Brain microvascular endothelial cell (primary cell): ENCODE results near the gene UCHL3.

Experiments used
- DNase-seq: peaks from one replicate; pipeline ENCODE4 v3.0.0-alpha.2; 2020
- H3K27ac ChIP-seq: fragments of 250-450 bp; sonication (Bioruptor Pico); 2 replicates; pipeline ENCODE4 v1.5.1; 2020; ENCODE audit warnings: mild to moderate bottlenecking, moderate library complexity
- H3K27me3 ChIP-seq: fragments of 250-450 bp; sonication (Bioruptor Pico); replicated peaks from 2 replicates; pipeline ENCODE4 v1.5.1; 2020; ENCODE audit warnings: mild to moderate bottlenecking
- H3K36me3 ChIP-seq: fragments of 250-450 bp; sonication (Bioruptor Pico); replicated peaks from 2 replicates; pipeline ENCODE4 v1.5.1; 2020; ENCODE audit warnings: mild to moderate bottlenecking
- H3K4me3 ChIP-seq: 2 replicates; pipeline ENCODE4 v1.5.1; 2011; ENCODE audit warnings: low read depth, mild to moderate bottlenecking, control low read depth, low read length, moderate library complexity
- in situ Hi-C: cut with HindIII; loops from 2 replicates; pipeline ENCODE4 v1.10.0; 2017; ENCODE audit warnings: low sequenced_read_pairs, low pct_ligation_motif_present
- TF ChIP-seq, protein P1 (sequence below): IDR thresholded peaks from 2 replicates; pipeline ENCODE4 v1.5.1; 2011; ENCODE audit warnings: low read depth, mild to moderate bottlenecking, moderate library complexity, low read length, control low read depth, inconsistent platforms; ENCODE audit errors: missing control alignments

The UCHL3 gene

DNA sequence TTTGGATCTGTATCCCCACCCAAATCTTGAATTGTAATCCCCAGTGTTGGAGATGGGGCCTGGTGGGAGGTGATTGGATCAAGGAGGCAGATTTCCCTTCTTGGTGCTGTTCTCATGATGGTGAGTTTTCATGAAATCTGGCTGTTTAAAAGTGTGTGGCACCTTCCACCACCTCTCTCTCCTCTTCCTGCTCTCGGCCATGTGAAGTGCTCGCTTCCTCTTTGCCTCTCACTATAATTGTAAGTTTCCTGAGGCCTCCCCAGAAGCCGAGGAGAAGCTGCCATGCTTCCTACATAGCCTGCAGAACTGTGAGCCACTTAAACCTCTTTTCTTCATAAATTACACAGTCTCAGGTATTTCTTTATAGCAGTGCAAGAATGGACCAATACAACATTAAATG, 27.6 kb upstream of the UCHL3 start:
- no peaks in the 10 kb centered on the region for H3K36me3 ChIP-seq
- TF ChIP-seq, protein P1, sequence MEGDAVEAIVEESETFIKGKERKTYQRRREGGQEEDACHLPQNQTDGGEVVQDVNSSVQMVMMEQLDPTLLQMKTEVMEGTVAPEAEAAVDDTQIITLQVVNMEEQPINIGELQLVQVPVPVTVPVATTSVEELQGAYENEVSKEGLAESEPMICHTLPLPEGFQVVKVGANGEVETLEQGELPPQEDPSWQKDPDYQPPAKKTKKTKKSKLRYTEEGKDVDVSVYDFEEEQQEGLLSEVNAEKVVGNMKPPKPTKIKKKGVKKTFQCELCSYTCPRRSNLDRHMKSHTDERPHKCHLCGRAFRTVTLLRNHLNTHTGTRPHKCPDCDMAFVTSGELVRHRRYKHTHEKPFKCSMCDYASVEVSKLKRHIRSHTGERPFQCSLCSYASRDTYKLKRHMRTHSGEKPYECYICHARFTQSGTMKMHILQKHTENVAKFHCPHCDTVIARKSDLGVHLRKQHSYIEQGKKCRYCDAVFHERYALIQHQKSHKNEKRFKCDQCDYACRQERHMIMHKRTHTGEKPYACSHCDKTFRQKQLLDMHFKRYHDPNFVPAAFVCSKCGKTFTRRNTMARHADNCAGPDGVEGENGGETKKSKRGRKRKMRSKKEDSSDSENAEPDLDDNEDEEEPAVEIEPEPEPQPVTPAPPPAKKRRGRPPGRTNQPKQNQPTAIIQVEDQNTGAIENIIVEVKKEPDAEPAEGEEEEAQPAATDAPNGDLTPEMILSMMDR: no peak
- no peak overlapping the region for H3K4me3 ChIP-seq
- no peak for DNase-seq
- no peaks in the 10 kb centered on the region for H3K27me3 ChIP-seq
- no peak overlapping the region for H3K27ac ChIP-seq
- in situ Hi-C loops: no loop called here

DNA sequence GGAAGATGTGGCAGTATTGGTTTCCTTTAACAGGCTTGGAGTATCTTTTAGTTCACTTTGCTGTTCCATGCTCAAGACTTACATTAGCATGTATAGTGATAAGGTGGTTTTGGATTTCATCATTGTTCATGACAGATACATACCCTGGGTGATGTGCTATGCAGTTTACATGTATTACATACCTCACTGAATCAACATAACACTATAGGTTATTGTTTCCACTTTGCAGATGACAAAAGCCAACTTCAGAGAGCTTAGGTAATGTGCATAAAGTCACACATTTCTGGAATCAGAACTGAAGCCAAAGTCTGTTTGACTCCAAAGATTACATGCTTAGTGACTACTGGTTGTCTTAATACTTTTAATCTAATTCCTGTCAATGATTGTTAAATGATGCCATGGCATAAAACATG, 19.0 kb upstream of the UCHL3 start:
- Histone ChIP-seq H3K4me3 (no peak overlapping the region), H3K36me3 (peaks cover 8% of the 10 kb centered on the region), H3K27ac (no peak overlapping the region), H3K27me3 (no peaks in the 10 kb centered on the region)
- in situ Hi-C loops: no loop called here
- no peak for DNase-seq
- TF ChIP-seq, protein P1: no peak

DNA sequence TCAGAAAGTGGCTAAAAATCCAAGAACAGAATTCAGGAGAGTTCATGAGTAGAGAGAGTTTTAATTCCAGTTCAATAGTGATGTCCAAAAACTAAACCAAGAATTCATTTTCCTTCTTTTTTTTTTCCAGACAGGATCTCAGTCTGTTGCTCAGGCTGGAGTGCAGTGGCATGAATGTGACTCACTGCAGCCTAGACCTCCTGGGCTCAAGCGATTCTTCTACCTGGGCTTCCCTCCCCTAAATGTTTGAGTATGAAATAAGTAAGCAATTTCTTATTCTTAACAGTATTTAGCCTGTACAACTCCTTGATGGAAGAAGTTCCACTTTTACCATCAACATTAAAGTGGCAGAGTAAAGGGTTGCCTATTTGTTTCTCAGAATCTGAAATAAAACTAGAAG, 15.7 kb upstream of the UCHL3 start:
- in situ Hi-C loops: no loop called here
- H3K36me3 ChIP-seq: peaks cover 6% of the 10 kb centered on the region
- TF ChIP-seq, protein P1: no peak
- DNase-seq: peak; percentile 7
- no peaks in the 10 kb centered on the region for H3K27me3 ChIP-seq
- no peak overlapping the region for H3K27ac ChIP-seq
- H3K4me3 ChIP-seq: no peak overlapping the region

DNA sequence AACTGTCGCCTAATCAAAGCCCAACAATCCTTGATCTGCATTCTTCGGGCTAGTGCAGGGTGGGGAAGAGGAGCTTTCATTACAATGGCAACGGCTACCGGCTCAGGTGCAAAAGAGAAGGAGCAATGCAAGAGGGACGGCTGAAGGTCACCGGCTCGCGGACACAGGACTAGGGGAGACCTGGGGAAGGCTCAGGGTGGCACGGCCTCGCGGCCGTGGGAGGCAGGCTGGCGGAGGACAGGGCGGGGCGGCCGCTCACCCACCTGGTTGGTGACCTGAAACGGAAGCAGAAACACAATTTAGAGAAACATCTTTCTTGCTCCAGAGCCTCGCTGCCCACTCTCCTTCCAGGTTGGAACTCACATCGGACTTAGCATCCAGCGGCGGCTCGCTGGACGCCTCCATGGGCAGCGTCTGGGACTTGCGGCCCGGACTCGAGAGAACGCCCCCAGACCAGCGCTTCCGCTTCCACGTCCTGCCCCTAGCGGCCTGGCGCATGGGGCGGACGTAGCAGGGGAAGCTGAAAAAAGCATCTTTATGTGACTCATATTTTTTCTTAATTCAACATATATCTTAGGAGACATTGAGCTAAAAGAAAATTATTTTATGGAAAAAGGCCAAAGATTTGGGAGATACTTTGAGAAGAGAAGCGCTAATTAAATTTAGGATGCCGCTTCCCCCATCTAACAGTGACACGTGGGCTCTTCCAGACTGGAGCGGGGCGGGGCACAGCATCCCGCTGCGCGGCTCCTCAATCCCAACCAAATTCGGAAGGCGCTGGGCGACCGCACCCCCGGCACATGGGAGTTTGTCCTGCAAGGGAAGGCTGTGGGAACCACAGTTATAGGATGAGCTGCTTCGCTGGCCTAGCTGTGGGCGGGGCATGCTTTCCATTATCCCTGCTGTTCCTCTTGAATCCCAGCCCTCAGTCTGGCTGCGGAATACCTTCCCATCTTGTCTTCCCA, 11.9 kb upstream of the UCHL3 start, which contains the start of gene COMMD6:
COMMD6 (minus strand) TSS at position 441 of the 965 bp plus-strand sequence; CDS start at position 405, 36 bp downstream.
- Histone ChIP-seq H3K27ac (peak within 1 kb of the TSS; percentile 92), H3K27me3 (no peaks in the 10 kb centered on the region), H3K4me3 (peak within 1 kb of the TSS; percentile 95), H3K36me3 (peaks cover 6% of the 10 kb centered on the region)
- in situ Hi-C loops: no loop called here
- TF ChIP-seq, protein P1: peak; percentile 42
- peak; percentile 63 for DNase-seq

DNA sequence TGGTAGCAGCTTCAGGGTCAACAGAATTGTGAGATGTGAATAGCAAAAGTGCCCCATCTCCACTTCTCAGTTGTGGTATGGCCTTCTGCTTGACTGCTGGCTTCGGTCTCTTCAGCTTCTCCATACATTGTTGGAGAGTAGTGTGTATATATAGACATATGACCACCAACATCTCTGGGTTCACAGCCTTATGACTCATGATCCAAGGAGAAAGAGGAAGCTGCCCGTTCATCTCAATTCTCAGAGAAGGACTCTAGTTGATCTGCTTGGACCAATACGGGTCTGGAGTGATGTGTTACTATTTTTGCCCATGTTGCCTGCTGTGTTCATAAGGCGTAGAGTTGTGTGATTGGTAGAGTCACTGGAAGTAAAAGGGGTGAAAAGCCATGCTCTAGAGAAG, 8.3 kb upstream of the UCHL3 start:
- Histone ChIP-seq H3K4me3 (no peak overlapping the region), H3K36me3 (no peaks in the 10 kb centered on the region), H3K27ac (no peak overlapping the region), H3K27me3 (no peaks in the 10 kb centered on the region)
- DNase-seq: peak; percentile 43
- in situ Hi-C loops: no loop called here
- TF ChIP-seq, protein P1: no peak

DNA sequence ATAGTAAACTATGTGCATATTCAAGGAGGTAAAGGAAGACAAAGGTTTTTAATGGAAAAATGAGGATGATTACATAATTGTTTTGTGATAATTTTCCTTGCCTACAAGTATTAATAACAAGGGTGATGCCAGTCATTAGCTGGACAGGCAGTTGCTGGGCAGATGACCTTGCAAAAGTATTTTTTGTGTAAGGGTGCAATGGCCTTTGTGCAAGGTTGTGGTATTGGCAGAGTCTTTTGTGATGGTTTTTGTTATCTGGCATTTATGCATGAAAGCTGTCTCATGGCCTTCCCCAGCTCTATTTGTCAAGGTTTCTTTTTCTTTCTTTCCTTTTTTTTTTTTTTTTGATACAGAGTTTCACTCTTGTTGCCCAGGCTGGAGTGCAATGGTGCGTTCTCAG, 7.6 kb upstream of the UCHL3 start:
- in situ Hi-C loops: no loop called here
- TF ChIP-seq, protein P1: no peak
- H3K27me3 ChIP-seq: no peaks in the 10 kb centered on the region
- H3K4me3 ChIP-seq: no peak overlapping the region
- DNase-seq: no peak
- H3K36me3 ChIP-seq: no peaks in the 10 kb centered on the region
- no peak overlapping the region for H3K27ac ChIP-seq
